ENCODE results near the gene ATXN7L3.

- TF ChIP-seq CTCF (IDR thresholded peaks at IDR 0.05) (no peak), EZH2phosphoT487 (IDR thresholded peaks at IDR 0.05) (no peak), EZH2 (IDR thresholded peaks at IDR 0.05) (no peak)
Measured at GRCh38 chr17:44190481-44190880, 9.2 kb downstream of the ATXN7L3 start.

Measured in neural progenitor cell (in vitro differentiated cells).